Pancreas (tissue), 10 donors: Measurements from ENCODE around the gene PDE4B. TPM values are rescaled to one million over a fixed set of nuclear protein-coding genes. Genes with fewer than 3 reads are reported as not detected.

ENCODE experiments used
- ATAC-seq, 4 donors: fragments of 200-7000 bp; cut with Tn5 transposase; one replicate each; pipeline versions ENCODE4 v1.8.0 to v1.9.1; 2020; ENCODE audit warnings: mild to moderate bottlenecking in 4 of 4, moderate library complexity in 4 of 4
- DNase-seq, 6 donors: peaks; one replicate each; pipeline ENCODE4 v3.0.0-alpha.2; 2020
- FAIRE-seq: peaks from 2 replicates; lab custom pipeline; 2012; peaks lifted over from hg19 to GRCh38; lab: Jason Lieb, UNC
- H3K27ac ChIP-seq, 4 donors: fragments of 200-600 bp; sonication (generic); 1 replicate in 3 of 4; 2 replicates in 1 of 4; pipeline versions ENCODE4 v1.5.0 to v1.8.0; 2020
- H3K27me3 ChIP-seq, 4 donors: fragments of 200-600 bp; one replicate each; pipeline ENCODE4 v1.8.0; 2021
- H3K36me3 ChIP-seq, 3 donors: fragments of 200-600 bp; sonication (generic) in 1 of 3; one replicate each; pipeline versions ENCODE4 v1.5.0 to v1.8.0; 2020 to 2021
- H3K4me1 ChIP-seq, 3 donors: fragments of 200-600 bp; one replicate each; pipeline ENCODE4 v1.8.0; 2021
- H3K4me3 ChIP-seq, 4 donors: fragments of 200-600 bp; sonication (generic) in 2 of 4; one replicate each; pipeline versions ENCODE4 v1.5.0 to v1.8.0; 2020 to 2021
- H3K9me3 ChIP-seq, 4 donors: fragments of 200-600 bp; one replicate each; pipeline ENCODE4 v1.8.0; 2021
- WGBS, 2 donors: extraction: QIAGEN DNeasy Blood & Tissue Kit; methylation state at CpG; one replicate each; pipeline ENCODE4 v1.1.7; 2013; 5-methylcytosine and 5-hydroxymethylcytosine counted together
- intact Hi-C, 3 donors: fragments of 100-400 bp; cut with DNase I; formaldehyde crosslinking; loops; one replicate each; pipeline versions ENCODE4 v1.11.1 to v1.14.2; 2022
- polyA plus RNA-seq, 2 donors: library from polyadenylated mRNA; stranded (reverse); fragments of 200-250 nt; gene quantifications; one replicate each; pipeline ENCODE4 v1.2.3, GENCODE V29; 2013
- total RNA-seq, 6 donors: library from RNA; stranded (reverse); fragmentation: NEBNext Ultra II Directional in 4 of 6; extraction: Animal tissue kit (Norgen Biotek cat#: 25700) in 4 of 6; gene quantifications; one replicate each; pipeline versions ENCODE4 v1.2.1 to v1.2.4, GENCODE V29; 2021 to 2023
- TF ChIP-seq, protein P1 (sequence below), 4 donors: fragments of 200-600 bp; sonication (generic) in 3 of 4; IDR thresholded peaks; one replicate each; pipeline versions ENCODE4 v1.5.0 to v1.8.0; 2021; ENCODE audit warnings: antibody characterized with exemption in 4 of 4
- donor health status: healthy with polysubstance abuse.
- donor health status: DM: no; HTN: no; CAD: no; lungs with moderate emphysema.
- donor health status: DM: no; HTN: no; CAD: no.
- donor health status: control.
- donor health status: control.
- donor health status: Bipolar disorder and iron deficiency.
- donor health status: DM: yes; HTN: yes; CAD: no.
- donor health status: DM: no; HTN: no; CAD: no.
- donor health status: DM: no; HTN: no; CAD: no.
- donor health status: DM: yes; HTN: yes; CAD: no.

The PDE4B gene
- total and polyA plus RNA-seq, 8 donors = 0.23 to 3.7 (median 0.92) TPM

GRCh38 chr1:66312271-66312990 lies 519.7 kb downstream of the PDE4B start:
- TF ChIP-seq, protein P1, sequence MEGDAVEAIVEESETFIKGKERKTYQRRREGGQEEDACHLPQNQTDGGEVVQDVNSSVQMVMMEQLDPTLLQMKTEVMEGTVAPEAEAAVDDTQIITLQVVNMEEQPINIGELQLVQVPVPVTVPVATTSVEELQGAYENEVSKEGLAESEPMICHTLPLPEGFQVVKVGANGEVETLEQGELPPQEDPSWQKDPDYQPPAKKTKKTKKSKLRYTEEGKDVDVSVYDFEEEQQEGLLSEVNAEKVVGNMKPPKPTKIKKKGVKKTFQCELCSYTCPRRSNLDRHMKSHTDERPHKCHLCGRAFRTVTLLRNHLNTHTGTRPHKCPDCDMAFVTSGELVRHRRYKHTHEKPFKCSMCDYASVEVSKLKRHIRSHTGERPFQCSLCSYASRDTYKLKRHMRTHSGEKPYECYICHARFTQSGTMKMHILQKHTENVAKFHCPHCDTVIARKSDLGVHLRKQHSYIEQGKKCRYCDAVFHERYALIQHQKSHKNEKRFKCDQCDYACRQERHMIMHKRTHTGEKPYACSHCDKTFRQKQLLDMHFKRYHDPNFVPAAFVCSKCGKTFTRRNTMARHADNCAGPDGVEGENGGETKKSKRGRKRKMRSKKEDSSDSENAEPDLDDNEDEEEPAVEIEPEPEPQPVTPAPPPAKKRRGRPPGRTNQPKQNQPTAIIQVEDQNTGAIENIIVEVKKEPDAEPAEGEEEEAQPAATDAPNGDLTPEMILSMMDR (IDR thresholded peaks at IDR 0.05) = no peak
- ATAC-seq (no peak), FAIRE-seq (no peak), DNase-seq (no peak)
- Histone ChIP-seq H3K27me3 (peaks cover 0 to 22% (median 0%) of the 10 kb centered on the region in 4 donors), H3K9me3 (no peaks in the 10 kb centered on the region), H3K4me1 (peaks cover 0 to 18% (median 17%) of the 10 kb centered on the region in 3 donors), H3K4me3 (no peak overlapping the region), H3K36me3 (no peaks in the 10 kb centered on the region), H3K27ac (no peak overlapping the region)
- 55 to 56% methylated on average over 4 of the region's 4 CpGs for WGBS, 2 donors
- intact Hi-C loops = no loop called here

GRCh38 chr1:66313429-66313828 lies 520.7 kb downstream of the PDE4B start:
- no peak for DNase-seq
- Histone ChIP-seq H3K27me3 (peaks cover 0 to 25% (median 2%) of the 10 kb centered on the region in 4 donors), H3K27ac (no peak overlapping the region), H3K36me3 (no peaks in the 10 kb centered on the region), H3K4me3 (no peak overlapping the region), H3K9me3 (no peaks in the 10 kb centered on the region), H3K4me1 (peaks cover 0 to 18% (median 17%) of the 10 kb centered on the region in 3 donors)
- intact Hi-C loops = no loop called here
- no peak for FAIRE-seq
- TF ChIP-seq, protein P1 (IDR thresholded peaks at IDR 0.05) = no peak
- ATAC-seq = no peak

DNA sequence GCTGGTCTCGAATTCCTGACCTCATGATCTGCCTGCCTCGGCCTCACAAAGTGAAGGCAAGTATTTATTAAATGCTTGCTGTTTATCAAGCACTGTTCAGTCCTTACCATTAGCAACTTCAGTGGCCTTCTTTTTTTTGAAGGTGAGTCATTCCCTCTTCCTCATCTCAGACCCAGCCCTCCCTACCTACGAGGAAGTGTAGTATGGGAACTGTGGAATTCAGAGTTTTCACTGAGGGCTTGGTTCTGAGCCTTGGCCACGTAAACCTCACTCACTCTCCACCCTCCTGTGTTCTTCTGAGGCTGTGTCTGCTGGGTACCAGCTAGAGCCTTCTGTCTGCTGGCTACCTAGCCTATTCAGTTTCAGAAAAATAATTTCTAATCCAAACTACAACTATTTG lies 523.0 kb downstream of the PDE4B start:
- no peaks in the 10 kb centered on the region for H3K9me3 ChIP-seq
- no peak overlapping the region for H3K4me3 ChIP-seq
- H3K4me1 ChIP-seq = peaks cover 0 to 18% (median 17%) of the 10 kb centered on the region in 3 donors
- H3K27ac ChIP-seq = peak overlapping the region in 2 of 4 donors; percentile 61 to 74
- FAIRE-seq (no peak), ATAC-seq (peak; percentile 66 to 79 (median 74)), DNase-seq (no peak)
- no peaks in the 10 kb centered on the region for H3K36me3 ChIP-seq
- H3K27me3 ChIP-seq = peaks cover 0 to 43% (median 4%) of the 10 kb centered on the region in 4 donors
- WGBS, 2 donors = 41 to 54% methylated on average over 4 of the region's 4 CpGs
- TF ChIP-seq, protein P1 (IDR thresholded peaks at IDR 0.05) = no peak
- intact Hi-C loops = no loop called here

DNA sequence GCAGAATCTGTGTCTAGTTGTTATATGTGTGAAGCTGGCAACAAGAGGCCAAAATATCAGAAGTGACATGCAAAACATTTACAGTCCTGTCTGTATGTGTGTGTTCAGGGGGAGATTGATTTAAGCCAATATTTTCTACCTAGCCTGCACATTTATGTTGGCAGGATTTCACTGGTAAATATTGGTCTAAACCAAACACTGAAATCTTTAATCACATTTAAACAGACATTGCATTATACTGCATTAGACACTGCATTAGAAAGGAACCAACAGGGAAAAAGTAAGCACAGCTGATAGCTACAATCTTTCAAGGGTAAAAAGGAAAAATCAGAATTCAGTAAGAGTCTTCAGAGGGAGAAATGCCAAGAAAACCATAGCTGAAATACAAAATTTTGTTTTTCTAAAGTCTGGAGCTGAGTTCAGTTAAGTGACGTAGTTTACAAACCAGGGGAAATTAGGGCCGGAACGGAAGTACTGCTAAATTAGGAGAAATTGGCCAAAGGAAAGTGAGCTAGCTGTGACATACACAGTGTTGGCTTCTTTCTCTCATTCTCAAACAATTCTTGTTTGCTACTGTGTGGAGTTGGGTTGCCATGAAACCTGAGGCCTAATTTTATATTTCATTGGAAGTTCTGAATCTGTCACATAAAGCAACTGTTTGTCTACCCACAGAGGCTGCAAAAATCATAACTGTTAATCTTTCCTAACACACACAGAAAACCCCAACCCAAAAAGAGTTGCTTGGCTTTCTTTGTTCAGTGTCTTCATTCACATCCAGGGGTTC lies 524.0 kb downstream of the PDE4B start:
- TF ChIP-seq, protein P1 (IDR thresholded peaks at IDR 0.05) = no peak
- ATAC-seq = peak; percentile 73 to 92 (median 86)
- no peak for DNase-seq
- peaks cover 0 to 49% (median 4%) of the 10 kb centered on the region in 4 donors for H3K27me3 ChIP-seq
- 9 to 10% methylated on average over 3 of the region's 3 CpGs for WGBS, 2 donors
- no peaks in the 10 kb centered on the region for H3K9me3 ChIP-seq
- peaks cover 0 to 18% (median 17%) of the 10 kb centered on the region in 3 donors for H3K4me1 ChIP-seq
- no peaks in the 10 kb centered on the region for H3K36me3 ChIP-seq
- intact Hi-C loops = no loop called here
- peak overlapping the region in 3 of 4 donors; percentile 51 to 74 (median 61) for H3K27ac ChIP-seq
- H3K4me3 ChIP-seq = no peak overlapping the region
- peak; percentile 56 for FAIRE-seq
